GM18526 (cell line): ENCODE data around the gene CPED1.

Experiments
- POLR2A ChIP-seq: IDR thresholded peaks from 3 replicates; pipeline ENCODE4 v1.6.1; 2011; ENCODE audit not compliant: insufficient read length; ENCODE audit errors: extremely low read depth

The CPED1 gene

GRCh38 chr7:121140790-121141189 is 152.3 kb downstream of the CPED1 start:
- TF ChIP-seq POLR2A: no peak

GRCh38 chr7:121151774-121152221 is 163.3 kb downstream of the CPED1 start:
- TF ChIP-seq POLR2A: no peak

GRCh38 chr7:121153411-121153810 is 164.9 kb downstream of the CPED1 start:
- TF ChIP-seq POLR2A: no peak

GRCh38 chr7:121153995-121154394 is 165.5 kb downstream of the CPED1 start:
- no peak for TF ChIP-seq POLR2A

- no peak for TF ChIP-seq POLR2A
These were observed 168.3 kb downstream of the CPED1 start for GRCh38 chr7:121156825-121157224.

- TF ChIP-seq POLR2A: no peak
These were observed 168.8 kb downstream of the CPED1 start for GRCh38 chr7:121157341-121157751.

- TF ChIP-seq POLR2A: no peak
These were observed 169.5 kb downstream of the CPED1 start for GRCh38 chr7:121157885-121158590.

GRCh38 chr7:121158665-121159064 is 170.2 kb downstream of the CPED1 start:
- TF ChIP-seq POLR2A: no peak

GRCh38 chr7:121159553-121159952 is 171.0 kb downstream of the CPED1 start:
- no peak for TF ChIP-seq POLR2A

GRCh38 chr7:121160150-121161008 is 171.9 kb downstream of the CPED1 start:
- no peak for TF ChIP-seq POLR2A

- no peak for TF ChIP-seq POLR2A
These were observed 175.2 kb downstream of the CPED1 start for GRCh38 chr7:121163699-121164098.

- TF ChIP-seq POLR2A: no peak
These were observed 175.7 kb downstream of the CPED1 start for GRCh38 chr7:121164247-121164646.

- no peak for TF ChIP-seq POLR2A
These were observed 178.4 kb downstream of the CPED1 start for GRCh38 chr7:121166916-121167315.

GRCh38 chr7:121167971-121168370 is 179.5 kb downstream of the CPED1 start:
- TF ChIP-seq POLR2A: no peak

GRCh38 chr7:121169469-121169868 is 181.0 kb downstream of the CPED1 start:
- no peak for TF ChIP-seq POLR2A

GRCh38 chr7:121172484-121172883 is 184.0 kb downstream of the CPED1 start:
- no peak for TF ChIP-seq POLR2A
